Sciatic nerve (tissue), 2 donors: ENCODE measurements around the gene C1orf21. TPM values are rescaled to one million over a fixed set of nuclear protein-coding genes. Genes with fewer than 3 reads are reported as not detected.
A peak's percentile ranks its signal among the peaks of the same experiment; 100 is the strongest.

Experiments
- ATAC-seq: fragments of 200-7000 bp; cut with Tn5 transposase; one replicate; pipeline ENCODE4 v1.9.1; 2020; ENCODE audit warnings: mild to moderate bottlenecking, moderate library complexity
- DNase-seq: peaks from one replicate; pipeline ENCODE4 v3.0.0-alpha.2; 2020; ENCODE audit warnings: low spot score
- intact Hi-C: fragments of 100-400 bp; cut with DNase I; formaldehyde crosslinking; loops from one replicate; pipeline ENCODE4 v1.14.2; 2022
- total RNA-seq: library from RNA; stranded (reverse); fragmentation: NEBNext Ultra II Directional; extraction: Animal tissue kit (Norgen Biotek cat#: 25700); gene quantifications from one replicate; pipeline ENCODE4 v1.2.1, GENCODE V29; 2021
- donor health status: DM: no; HTN: no; CAD: no.
- donor health status: DM: no; HTN: no; CAD: no.

Gene C1orf21
- total RNA-seq, 1 donor from 2014 or later = 81.0 TPM

DNA sequence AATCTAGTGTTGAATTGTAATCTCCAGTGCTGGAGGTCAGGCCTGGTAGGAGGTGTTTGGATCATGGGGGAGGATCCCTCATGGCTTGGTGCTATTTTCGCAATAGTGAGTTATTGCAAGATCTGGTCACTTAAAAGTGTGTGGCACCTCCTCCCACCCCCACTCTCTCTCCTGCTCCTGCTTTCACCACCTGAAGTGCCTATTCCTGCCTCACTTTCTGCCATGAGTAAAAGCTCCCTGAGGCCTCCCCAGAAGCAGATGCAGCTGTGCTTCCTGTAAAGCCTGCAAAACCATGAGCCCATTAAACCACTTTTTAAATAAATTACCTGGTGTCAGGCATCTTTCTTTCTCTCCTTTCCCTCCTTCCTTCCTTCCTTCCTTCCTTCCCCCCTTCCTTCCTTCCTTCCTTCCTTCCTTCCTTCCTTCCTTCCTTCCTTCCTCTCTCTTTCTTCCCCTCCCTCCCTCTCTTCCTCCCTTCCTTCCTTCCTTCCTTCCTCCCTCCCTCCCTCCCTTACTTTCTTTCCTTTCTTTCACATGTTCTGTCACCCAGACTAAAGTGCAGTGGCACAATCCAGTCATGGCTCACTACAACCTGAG, 172.4 kb downstream of the C1orf21 start:
- intact Hi-C loops = no loop called here
- DNase-seq (no peak), ATAC-seq (no peak)

DNA sequence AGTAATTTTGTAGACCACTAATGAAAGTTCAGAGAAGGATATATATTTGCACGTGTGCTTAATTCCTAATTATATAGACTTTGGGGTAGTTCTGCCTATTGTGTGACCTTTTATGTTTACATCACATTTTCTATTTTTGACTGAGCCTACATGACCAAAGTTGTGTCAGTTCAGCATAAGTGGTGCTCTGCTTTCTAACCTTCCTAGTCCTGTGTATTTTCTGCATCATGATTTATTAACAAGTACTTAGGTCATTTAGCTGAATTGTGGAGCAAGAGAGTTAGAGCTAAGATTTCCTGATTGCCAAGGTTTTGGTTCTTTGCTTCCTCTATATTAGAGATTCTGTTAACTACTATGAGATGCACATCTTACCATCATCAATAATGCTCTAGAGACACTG, 176.0 kb downstream of the C1orf21 start:
- DNase-seq (no peak), ATAC-seq (no peak)
- intact Hi-C loops = no loop called here

GRCh38 chr1:184563308-184563707, 176.5 kb downstream of the C1orf21 start:
- peak; percentile 68 for ATAC-seq
- DNase-seq = no peak
- intact Hi-C loops = no loop called here

- intact Hi-C loops = no loop called here
- DNase-seq (no peak), ATAC-seq (no peak)
Observed at GRCh38 chr1:184567009-184567408, 180.2 kb downstream of the C1orf21 start.

GRCh38 chr1:184567637-184568036, 180.8 kb downstream of the C1orf21 start:
- intact Hi-C loops = no loop called here
- DNase-seq (no peak), ATAC-seq (peak; percentile 43)

- DNase-seq = no peak
- no peak for ATAC-seq
- intact Hi-C loops = no loop called here
Observed at GRCh38 chr1:184568148-184568547, 181.3 kb downstream of the C1orf21 start.

- intact Hi-C loops = no loop called here
- ATAC-seq = no peak
- no peak for DNase-seq
Observed at GRCh38 chr1:184569106-184569505, 182.3 kb downstream of the C1orf21 start.

DNA sequence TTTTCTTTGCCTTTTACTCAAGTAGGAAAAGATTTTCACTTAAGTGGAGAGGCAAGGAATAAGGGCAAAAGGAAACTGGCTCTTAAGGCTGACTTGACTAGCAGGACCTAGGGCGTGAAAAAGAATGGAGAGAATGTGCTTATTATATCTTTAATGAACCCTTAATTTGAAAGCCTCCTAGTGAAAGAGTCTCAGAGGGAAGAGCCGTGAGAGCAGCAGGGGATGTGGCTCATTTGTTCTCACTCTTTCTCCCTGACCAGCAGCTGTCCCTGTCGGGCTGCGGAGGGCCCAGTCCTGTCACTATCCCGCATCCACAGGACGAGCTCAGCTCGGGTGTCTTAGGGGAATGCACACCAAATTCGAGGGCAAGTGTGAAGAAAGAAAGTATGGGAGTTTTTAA, 187.8 kb downstream of the C1orf21 start:
- intact Hi-C loops = no loop called here
- no peak for ATAC-seq
- DNase-seq = no peak

DNA sequence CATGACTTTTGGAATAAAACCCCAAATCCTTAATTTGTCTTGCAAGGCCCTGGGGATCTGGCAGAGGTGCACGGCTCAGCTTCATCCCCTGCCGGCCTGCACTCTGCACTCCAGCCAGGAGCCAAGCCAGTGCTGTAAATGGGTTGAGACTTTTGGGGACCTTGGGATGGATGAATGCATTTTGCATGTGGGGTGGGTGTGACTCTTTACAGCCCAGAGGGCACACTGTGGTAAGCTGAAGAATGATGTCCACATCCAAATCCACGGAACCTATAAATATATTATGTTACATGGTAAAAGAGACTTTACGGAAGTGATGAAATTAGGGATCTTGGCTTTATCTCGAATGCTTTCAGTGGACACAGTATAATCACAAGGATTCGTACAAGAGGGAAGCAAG, 190.0 kb downstream of the C1orf21 start:
- DNase-seq (no peak), ATAC-seq (peak; percentile 62)
- intact Hi-C loops = no loop called here

- ATAC-seq = peak; percentile 74
- no peak for DNase-seq
Observed at GRCh38 chr1:184577319-184577718, 190.5 kb downstream of the C1orf21 start.

GRCh38 chr1:184582411-184582810, 195.6 kb downstream of the C1orf21 start:
- ATAC-seq = no peak
- intact Hi-C loops = no loop called here
- no peak for DNase-seq

More at GRCh38 chr1:184577319-184577718, 190.5 kb downstream of the C1orf21 start:
- intact Hi-C loops = no loop called here

DNA sequence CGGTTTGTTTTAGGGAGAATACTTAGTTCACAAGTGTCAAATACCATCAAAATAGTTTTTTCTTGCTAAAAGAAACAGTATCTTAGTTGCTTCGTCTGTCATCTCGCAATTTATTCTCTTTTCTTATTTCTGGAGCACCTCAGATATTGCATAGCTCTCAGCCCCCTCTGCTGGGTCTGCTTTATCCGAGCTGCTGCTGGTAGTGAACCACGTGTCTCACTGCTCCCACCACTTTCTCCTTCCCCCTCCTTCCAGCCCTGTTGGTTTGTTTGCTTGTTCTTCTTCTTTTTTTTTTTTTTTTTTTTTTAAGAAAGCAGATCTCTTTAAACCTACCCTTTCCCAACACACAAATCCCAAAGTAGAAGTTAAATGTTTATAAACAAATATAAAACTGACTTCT, 197.0 kb downstream of the C1orf21 start:
- intact Hi-C loops = no loop called here
- ATAC-seq (peak; percentile 75), DNase-seq (no peak)

GRCh38 chr1:184588701-184589100, 201.9 kb downstream of the C1orf21 start:
- DNase-seq = no peak
- ATAC-seq = no peak
- intact Hi-C loops = no loop called here

DNA sequence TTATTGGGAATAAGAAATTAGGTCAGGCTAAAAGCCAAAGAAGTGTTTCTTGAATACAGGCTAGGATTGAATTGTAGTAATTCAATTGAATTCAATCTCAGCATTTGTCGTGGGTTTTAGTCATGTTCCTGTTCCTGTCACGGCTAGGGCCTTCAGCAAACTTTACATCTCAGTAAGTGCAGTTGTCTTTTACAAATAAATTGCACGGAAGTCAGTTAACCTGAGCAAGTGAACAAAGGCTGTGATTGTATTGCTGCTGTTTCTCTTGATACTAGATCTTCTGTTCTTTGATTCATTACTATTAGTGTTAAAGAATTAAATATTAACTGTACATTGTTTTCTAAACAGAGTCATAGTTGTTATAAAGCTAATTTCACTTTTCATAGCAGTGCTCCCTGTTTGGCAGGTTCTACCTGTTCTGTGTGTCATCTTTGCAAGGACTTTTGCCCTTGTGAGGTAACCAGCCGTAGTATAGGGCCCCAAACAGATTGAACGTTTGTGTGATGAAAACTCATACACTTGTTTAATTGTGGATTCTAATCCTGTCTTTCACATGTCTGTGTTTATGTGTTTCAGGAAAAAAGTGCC, 203.4 kb downstream of the C1orf21 start:
- DNase-seq = no peak
- ATAC-seq = no peak
- intact Hi-C loops = no loop called here

DNA sequence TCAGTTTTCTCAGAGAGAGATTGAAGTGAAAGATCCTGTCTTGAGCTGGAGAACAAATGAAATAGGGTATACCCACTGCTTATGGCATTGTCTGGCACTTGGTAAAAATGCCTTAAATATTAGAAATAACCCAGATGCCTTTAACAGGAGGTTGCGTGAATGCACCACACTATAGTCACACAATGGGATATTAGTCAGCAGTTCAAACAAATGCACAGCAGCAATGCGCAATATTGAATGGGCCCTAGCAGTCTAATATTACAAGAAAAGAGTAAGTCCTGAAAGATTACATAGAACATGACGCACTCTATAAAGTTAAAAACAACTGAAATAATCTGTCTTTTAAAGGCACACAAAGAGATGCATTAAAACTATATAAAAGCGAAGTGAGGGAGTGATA, 206.8 kb downstream of the C1orf21 start:
- intact Hi-C loops = no loop called here
- ATAC-seq (no peak), DNase-seq (no peak)

- DNase-seq (no peak), ATAC-seq (no peak)
- intact Hi-C loops = no loop called here
Observed at GRCh38 chr1:184595596-184595995, 208.8 kb downstream of the C1orf21 start.

- DNase-seq (no peak), ATAC-seq (no peak)
- intact Hi-C loops = no loop called here
Observed at GRCh38 chr1:184596950-184597645, 210.3 kb downstream of the C1orf21 start.

DNA sequence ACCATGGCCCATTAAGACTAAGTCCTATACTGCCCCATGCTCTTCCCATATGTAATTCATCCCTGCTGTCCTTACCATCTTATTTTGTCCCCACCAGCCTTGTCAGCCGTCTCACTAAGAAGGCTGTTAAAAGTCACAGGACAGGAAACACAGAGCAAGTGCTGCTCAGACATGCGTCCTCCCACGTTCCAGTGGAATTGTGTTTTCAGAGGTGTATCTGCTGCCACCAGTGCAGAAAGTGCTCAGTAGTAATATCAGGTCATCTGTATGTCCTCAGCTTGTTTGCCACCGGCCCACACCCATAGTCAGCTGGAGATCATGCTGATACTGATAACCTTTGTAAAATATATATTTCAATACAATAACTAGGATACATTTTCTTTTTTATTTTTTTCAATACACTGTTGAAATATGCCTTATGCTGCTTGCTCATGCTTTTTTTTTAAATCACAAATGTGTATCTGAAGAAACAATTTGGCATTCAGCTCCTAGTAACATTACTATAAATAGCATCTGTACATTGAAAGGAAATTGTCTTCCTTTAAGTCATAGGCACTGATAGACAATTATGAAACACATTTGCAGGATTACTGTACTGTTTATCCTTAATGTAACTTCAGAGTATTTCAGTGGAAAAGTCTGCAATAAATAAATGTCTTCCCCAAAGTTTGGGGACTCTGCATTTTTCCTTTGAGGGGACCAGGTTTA, 211.0 kb downstream of the C1orf21 start:
- no peak for DNase-seq
- intact Hi-C loops = no loop called here
- no peak for ATAC-seq

DNA sequence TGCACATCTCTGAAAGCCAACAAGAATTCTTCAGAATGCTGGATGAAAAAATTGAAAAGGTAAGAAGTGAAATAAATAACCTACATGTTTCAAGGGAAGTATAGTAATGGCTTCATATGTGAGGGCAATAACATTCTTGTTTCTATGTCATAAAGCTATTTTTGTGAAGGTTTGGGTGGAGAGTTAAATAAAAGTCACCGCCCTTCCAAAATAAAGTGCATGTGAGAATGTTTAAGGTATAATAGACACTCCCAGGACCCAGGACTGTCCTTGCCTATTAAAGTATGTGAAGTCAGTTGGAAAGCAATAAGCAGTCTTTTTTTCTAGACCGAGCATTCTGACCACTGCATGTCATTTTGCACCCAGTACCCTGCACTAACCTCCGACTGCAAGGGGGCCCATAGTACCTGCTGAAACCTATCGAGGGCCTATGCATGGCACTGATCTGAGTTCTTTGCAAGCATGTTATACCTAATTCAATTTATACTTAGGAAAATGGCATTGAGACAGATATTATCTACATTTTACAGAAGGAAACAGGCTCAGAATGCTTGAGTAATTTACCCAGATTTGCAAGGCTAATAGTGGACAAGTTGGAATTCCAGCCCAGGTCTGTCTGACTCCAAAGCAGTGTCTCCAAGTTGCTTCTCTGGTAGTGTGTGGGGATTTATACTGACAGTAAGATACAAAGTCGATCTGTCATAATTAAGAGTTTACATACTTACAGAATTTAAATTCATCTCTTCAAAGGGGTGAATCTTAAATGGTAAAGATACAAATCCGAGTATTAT, 211.8 kb downstream of the C1orf21 start:
- no peak for ATAC-seq
- intact Hi-C loops = no loop called here
- DNase-seq = no peak
